ENCODE results near the gene SEMA3D.

Gene SEMA3D

GRCh38 chr7:85186521-85187241 is at the start of gene SEMA3D:
SEMA3D (minus strand) TSS chr7:85187056; CDS start chr7:85121891, 65,165 bp downstream.
- no peak for DNase-seq

GRCh38 chr7:85234730-85235129 is 47.9 kb upstream of the SEMA3D start:
- DNase-seq, result no peak

- no peak for DNase-seq
Measured at GRCh38 chr7:85232068-85232467, 45.2 kb upstream of the SEMA3D start.

- no peak for DNase-seq
Measured at GRCh38 chr7:85230623-85231022, 43.8 kb upstream of the SEMA3D start.

DNA sequence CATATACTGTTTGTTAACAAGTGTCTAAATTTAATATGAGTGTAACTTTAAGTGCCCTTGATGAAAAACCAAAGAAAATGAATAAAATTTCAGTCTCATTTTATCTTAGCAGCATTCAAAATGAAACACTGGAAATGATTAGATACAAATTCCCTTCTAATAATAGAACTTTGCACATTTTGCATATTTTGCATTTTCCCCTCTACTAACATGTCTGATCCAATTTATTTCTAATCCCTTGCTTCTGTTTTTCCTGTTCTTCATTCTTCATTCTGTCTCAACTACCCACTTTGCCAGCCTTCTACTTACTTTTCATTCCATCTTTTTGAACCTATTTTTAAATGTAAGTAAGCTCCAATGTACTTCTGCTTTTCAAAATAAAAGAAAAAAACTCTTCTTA is 42.7 kb upstream of the SEMA3D start:
- DNase-seq, result no peak

DNA sequence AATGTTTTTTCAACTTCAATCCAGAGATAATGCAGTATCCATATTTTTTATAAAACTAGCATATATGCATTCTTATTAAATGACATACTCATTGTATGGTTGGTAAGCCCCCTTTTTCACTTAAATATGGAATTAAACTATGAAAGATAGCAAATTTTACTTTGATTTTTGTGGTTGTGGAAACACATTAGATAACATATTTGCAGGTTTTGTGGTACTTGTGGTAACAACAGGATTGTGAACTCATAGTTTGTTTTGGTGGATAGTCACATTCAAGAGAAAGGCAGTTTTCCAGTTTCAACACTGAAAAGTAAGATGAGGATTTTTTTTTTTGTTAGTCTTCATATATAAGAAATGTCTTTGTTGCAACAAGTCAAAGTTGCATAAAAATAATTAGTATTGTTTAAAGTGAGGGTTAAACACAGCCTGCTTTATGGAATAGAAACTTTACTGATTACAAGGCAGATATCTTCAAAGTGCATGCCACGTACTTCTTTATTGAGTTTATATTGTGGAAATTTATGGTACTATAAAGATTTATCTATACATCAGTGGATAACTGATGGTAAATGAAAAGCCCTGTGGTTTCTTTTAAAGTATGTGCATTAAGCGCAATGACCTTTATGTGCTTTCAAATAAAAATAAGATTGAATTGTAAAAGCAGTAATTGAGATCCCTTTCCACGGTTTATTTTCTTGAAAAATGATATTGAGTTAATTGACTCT is 39.7 kb upstream of the SEMA3D start:
- no peak for DNase-seq

DNA sequence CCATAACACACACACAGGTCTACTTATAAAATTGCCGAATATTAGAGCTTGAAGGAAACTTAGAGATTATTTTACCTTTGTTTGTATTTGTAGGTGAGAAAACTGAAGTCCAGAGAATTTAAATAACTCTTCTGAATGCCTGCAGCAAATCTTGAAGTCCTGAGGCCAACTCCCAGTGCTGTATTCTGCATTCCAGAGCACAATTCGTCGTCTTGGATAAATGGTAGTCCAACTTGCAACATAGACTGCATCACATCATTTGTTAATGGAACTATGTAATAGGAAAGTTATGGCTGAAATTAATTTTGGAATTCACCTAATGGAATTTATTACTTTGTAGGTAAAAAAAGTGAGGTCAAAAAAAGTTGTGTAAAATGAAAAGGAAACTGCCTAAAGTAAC is 37.3 kb upstream of the SEMA3D start:
- DNase-seq, result no peak

DNA sequence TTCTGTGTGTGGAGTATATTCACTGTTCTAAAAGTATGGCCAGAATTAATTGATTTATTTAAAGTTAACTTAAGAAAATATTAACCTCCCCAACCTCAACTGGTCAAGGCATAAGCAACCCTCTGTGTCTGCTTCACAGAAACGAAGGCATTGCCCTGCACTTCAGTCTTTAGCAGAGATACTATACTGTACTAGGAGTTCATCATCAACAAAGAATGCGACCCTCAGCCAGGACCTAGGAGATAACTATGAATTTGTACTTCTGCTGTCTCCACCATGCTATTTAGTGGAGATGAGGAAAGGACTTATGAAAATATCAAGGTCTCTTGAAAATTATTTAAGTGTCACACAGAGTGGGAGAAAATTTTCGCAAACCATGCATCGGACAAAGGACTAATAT is 35.7 kb upstream of the SEMA3D start:
- DNase-seq, result no peak

DNA sequence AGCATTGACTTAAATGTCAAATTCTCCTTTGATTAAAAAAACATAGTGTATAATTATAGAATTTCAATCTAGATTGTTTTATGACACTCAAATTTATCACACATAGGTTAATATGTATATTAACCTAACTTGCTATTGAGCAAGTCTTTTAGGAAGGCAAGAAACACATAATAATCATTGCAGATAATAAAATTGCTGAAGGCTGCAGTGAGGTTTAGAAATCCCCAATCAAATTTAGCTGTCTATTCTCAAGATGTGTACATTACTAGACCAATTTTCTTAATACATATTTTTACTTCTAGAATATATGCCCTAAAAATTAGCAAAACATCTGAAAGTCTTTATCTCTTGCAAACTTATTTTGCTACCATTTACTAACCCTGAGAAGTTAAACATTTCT is 34.9 kb upstream of the SEMA3D start:
- DNase-seq, result no peak

DNA sequence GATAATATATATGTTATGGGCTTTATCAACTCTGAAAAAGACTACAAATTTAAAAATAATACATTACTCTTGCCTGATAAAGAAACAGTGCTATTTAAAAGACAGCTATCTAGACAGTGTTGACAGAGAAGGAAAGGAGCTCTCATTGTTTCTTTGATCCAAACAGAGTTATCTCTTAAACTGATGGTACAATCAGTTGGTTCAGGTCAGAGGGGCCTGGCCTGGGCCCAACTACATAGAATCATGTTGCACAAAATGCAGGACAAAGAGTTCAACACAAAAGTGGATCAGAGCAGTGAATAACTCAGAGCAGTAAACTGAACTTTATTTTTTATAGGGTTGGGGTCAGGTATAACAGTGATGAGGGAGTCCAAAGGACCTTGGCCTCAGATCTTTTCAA is 33.8 kb upstream of the SEMA3D start:
- DNase-seq, result no peak

- DNase-seq, result no peak
Measured at GRCh38 chr7:85220023-85220422, 33.2 kb upstream of the SEMA3D start.

DNA sequence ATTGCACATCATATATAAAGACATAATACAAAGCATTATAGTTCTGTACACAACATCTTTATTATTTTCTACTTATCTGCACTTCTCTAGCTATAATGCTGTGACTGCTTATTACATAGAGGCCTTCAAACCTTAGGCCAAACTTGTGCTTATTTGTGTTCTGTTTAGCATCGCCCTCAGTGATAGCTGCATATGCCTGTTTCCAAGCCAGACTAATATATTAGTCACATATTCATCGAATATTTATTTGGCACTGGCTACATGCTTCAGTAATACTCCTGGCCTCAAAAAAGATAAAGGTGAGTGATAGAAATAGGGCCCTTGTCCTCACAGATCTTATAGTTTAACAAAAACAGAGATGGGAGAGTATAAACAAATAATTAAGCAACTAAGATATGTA is 30.2 kb upstream of the SEMA3D start:
- DNase-seq, result no peak

- no peak for DNase-seq
Measured at GRCh38 chr7:85215098-85215497, 28.2 kb upstream of the SEMA3D start.

DNA sequence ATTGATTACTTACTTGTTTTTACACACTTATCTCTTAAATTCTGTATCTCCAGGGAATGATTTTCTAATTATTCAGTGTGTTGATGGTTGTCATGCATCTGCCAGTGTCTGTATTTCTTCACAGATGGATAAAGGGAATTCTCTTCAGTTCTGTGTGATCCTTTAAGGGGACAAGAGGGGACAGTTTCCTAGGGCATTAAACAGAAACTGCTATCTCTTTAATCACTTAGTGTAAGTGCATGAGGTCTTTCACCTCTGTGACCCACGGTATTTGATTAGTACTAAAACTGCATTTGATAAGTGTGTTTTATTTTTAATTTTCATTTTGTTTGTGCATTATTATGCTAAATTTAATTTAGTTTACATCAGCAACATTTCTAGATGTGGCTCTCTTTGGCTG is 26.6 kb upstream of the SEMA3D start:
- no peak for DNase-seq

DNA sequence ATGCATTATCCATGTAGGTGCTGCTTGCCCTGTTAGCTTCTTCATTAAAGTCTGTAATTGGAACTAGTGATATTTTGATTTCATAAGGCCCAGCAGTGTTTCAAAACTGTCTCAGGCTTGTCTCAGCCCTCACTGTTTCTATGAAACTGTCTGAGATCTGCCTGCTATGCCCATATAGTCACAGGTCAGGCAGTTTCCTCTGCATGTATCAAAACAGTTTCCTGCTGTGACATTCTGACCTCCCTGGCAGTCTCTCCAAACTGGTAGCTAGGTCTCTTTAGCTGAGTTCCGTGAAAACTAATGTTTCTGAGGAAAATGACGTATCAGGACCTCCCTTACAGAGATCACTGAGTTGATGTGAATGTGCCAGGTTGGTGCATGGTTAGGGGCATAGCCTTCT is 18.9 kb upstream of the SEMA3D start:
- no peak for DNase-seq

DNA sequence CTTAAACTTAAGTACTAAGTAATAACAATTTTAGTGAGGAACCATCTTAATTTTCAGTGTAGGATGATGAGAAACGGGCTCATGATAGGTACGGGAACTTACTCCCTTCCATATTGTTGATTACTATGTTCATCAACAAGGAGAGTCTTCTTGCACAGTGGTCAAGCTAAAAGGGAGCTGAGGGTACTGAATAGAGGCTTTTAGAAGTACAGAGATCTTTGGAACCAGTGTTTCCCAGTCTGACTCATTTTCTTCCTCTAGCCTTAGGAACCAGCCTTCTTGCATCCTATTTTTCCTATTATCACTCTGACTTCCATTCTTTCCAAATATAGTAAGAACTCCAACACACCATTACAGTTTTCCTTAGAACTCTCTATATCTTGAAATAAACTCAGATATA is 17.6 kb upstream of the SEMA3D start:
- DNase-seq, result no peak

DNA sequence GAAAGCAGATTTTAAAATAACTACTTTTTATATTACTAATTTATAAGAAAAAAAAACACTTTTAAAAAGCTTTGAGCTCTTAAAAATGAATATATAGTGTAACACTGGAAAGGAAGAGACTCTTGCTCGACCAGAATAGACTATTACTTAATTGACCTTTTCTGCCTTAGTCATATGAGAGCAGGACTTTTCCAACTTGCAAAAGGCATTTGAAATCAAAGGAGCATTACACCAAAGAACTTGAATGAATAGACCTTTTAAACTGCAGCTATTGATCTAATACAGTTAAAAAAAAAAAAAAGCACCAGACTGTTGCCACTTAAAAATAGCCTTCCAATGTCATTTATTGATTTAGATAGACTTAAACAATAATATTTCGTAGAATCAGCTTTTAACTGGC is 17.2 kb upstream of the SEMA3D start:
- no peak for DNase-seq

DNA sequence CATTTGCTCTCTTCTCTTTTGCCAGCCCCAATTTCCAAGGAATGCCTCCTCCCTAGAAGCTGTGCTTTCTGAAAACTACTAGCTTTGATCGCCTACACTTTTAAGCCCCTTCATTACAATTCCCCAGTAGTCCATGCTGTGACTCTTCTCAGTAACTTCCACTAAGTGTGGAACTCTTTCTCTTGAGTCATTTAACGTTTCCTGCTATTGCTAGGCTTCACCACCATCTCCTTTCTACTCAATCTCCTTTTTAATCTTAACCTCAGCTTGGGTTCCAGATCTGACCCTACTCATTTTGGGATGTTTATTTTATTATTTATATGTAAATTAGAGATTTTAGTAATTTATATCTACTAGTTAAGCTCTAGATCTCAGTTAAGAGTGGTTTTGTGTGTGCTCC is 14.4 kb upstream of the SEMA3D start:
- DNase-seq, result no peak

DNA sequence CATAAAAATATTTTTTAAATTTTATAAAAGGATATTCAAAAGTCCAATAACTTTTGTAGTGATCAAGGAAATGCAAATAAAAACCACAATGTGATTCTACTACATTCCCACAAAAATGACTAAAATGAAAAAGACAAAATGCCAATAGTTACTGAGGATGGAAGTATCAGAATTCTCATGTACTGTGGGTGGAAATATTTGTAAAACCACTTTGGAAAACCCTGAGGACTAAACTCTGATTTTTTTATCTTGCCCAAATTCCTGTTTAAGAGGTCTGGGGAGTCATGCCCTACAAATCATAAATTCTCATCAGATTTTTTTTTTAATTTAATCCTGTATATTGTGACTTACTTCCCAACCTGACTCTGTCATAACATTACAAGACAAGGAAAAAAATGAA is 9.8 kb upstream of the SEMA3D start:
- DNase-seq, result no peak

DNA sequence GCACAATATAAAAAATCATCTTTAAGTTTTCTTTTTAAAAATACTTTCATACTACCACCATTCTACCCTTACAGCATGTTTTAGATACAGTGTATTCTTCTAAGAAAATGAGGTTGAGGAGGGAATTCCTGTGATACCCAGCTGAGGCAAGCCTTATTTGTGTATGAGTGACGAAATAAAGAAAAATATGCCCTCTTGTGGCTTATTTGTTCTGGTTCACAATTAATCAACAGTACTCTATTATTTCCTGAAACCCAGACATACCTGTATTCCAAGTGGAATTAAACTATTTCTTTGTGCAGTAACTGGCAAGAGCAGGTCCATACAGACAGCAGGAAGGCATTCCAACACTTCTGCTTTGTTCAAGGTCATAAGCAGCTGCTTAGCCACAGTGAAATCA is 4.5 kb upstream of the SEMA3D start:
- DNase-seq, result no peak

DNA sequence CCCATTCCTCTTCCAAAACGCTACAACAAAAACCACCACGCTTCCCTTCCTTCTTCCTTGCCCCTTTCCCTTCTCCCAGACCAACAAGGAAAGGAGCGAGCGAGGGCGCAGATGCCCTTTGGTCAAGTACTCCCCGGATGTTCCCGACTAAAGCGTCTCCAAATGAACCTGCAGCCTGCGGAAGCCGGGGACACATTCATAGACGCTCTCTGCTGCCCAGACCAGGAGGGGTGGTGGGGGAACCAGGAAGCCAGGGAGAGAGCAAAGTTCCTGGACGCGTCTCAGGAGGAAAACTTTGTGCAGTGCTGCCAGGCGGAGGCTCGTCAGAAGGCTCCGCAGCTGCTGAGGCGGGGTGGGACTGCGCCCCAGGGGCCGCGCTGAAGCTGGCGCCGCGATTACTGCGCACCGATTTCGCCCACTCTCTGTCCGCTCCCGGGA is 754 bp downstream of the SEMA3D start:
- DNase-seq, result no peak

- no peak for DNase-seq
Measured at GRCh38 chr7:85185424-85186082, 1.3 kb downstream of the SEMA3D start.

DNA sequence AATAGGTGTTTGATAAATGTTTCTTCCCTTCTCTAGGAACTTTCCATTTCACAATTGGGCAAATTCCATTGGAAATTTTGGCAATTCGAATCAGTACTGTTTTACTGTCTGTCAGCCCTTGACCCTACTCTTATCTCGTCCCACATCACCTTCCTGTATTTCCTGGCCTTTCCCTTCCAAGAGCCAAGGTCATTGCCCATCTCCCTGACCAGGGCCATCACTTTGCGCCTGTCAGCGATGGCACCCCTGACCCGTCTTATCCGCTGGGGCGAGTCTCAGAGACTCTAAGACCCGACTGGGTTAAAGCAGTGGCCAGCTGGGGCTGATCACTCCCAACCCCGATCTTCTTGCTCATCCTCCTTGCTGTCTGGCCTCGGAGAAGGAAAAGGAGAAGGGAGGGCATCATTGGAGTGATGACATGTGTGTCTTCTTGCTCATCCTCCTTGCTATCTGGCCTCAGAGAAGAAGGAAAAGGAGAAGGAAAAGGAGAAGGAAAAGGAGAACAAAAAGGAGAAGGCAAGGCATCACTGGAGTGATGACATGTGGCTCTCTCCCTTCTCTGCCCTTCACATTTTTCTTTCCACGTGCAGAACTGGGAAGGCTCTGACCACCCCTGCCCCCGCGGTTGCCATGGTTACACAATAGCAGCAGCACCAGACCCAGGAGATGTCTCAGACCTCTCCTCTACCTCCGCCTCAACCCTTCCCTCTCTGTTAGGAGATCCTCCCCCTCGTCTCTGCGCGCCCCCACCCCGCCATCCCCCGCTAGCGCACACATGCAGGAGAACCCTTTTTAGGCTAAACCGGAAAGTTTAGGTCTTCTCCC is 2.0 kb downstream of the SEMA3D start:
- DNase-seq, result no peak
